Activated T-cell treated with anti-CD3 and anti-CD28 coated beads for 24 hours (primary cell): ENCODE results near the gene KCNH3.
A peak's percentile ranks its signal among the peaks of the same experiment; 100 is the strongest.
"Not testable (repeated sequence)": the region's sequence is repeated elsewhere in the genome, so short reads cannot be mapped to it uniquely, and the experiment has no call there.

ENCODE experiments used
- DNase-seq: peaks from one replicate; pipeline ENCODE4 v3.0.0-alpha.2; 2020; ENCODE audit warnings: low read depth

Gene KCNH3

GRCh38 chr12:49538510-49539403 is at the start of gene KCNH3:
Gene KCNH3 (plus strand): TSS chr12:49539030. CDS start chr12:49539417, 387 bp downstream.
- peak; percentile 77 for DNase-seq

- no peak for DNase-seq
These were observed 49.7 kb upstream of the KCNH3 start for GRCh38 chr12:49489154-49489553.

DNA sequence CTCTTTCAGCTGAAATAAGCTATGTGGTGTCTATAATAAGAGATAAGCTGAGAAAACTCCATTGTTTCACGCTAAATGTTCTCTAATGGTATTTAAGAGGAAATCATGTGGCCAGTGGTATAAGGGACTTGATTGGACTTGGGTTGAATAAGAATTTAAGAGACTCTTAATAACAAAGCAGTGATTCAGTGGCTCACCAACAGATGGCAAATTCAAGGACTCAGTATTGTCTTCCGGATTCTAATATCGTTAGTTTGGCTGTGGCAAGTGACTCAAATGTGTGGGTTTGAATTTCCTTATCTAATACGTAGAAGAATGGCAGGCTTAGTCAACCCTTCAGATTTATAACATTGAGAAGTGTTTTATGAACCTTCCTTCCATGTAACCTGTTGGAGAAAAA is 49.1 kb upstream of the KCNH3 start:
- no peak for DNase-seq

GRCh38 chr12:49491823-49492222 is 47.0 kb upstream of the KCNH3 start:
- no peak for DNase-seq

GRCh38 chr12:49493900-49494299 is 44.9 kb upstream of the KCNH3 start:
- no peak for DNase-seq

DNA sequence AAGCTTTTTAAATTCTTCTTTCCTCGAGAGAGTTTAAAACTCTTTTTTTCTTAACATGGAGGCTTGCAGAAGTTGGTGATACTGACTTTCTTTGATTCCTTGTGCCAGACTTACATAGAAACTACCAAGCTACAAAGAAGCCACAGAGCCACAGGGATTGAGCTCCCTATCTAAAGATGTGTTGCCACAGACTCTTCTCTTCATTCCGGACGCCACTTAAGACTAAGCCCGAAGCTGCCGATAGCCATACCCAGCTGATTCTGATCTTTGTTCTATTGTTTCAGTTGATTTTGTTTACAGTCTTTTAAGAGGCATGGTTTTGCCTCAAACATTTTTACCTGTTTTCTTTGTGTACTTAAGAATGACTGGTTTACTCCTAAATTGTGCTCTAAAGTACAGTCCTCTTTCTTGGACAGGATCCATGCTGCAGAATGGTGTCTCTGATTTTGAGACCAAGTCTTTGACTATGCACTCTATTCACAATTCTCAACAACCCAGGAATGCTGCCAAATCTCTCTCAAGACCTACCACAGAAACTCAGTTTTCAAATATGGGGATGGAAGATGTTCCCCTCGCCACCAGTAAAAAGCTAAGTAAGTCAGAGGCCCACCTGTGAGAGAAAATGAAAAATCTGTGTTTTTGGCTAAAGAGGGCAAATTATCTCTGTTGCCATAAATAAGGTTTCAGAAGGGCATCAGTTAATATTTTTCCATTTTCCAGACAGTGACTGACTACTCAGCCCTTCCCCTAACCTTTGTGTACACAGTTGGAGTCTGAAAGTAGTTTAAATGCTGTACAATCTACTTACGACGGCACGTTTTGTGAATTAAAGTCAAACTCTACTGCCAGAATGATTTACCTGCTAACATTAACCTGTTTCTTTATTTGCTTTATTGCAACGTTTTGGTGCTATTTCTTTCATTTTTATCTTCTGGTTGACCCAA is 42.1 kb upstream of the KCNH3 start:
- no peak for DNase-seq

DNA sequence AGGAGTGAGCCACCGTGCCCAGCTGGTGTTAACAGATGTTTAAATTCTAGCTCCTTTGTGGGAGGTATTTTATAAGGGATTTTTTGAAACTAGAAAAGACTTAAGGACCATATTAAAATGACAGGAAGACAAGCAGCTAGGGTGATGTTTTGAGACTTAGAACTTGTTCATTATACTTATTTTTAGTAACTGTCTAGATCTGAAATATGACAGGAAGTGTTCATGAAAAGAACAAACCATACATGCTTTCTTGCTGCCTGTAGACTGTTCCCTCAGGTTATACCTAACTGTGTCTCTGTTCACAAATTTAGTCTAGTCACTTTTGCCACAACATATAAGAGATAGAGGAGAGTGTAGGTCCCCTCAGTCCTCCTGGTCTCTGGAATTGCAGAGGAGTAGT is 36.9 kb upstream of the KCNH3 start:
- no peak for DNase-seq

DNA sequence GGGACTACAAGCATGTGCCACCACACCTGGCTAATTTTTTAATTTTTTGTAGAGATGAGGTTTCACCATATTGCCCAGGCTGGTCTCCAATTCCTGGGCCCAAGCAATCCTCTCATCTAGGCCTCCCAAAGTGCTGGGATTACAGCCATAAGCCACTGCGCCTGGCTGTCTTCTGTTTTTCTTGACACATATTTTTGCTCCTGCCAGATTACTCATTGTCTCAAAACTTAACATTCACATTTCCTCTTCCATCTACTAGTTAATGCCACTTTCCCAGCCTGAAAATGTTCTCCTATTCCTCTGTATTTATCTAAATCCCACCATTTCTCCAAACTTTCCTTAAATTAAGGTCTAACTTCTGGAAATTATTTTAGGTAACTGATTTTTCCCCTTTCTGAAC is 36.2 kb upstream of the KCNH3 start:
- no peak for DNase-seq

- DNase-seq = no peak
These were observed 35.1 kb upstream of the KCNH3 start for GRCh38 chr12:49503674-49504180.

DNA sequence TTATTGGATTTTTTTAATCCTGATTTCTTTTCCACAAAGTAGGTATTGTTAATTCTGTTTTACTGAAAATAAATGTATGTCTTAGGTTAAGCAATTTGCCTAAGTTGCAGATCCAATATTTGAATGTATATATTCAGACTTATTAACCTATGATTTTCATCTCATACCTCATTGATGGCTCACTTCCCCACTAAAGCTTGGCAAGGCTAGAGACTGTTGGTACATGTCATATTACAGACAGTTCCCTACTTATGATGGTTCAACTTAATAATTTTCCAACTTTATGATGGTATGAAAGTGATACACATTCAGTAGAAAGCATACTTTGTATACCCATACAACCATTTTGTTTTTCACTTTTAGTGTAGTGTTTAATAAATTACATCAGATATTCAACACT is 33.2 kb upstream of the KCNH3 start:
- DNase-seq = no peak

GRCh38 chr12:49507139-49507538 is 31.7 kb upstream of the KCNH3 start:
- DNase-seq = no peak

DNA sequence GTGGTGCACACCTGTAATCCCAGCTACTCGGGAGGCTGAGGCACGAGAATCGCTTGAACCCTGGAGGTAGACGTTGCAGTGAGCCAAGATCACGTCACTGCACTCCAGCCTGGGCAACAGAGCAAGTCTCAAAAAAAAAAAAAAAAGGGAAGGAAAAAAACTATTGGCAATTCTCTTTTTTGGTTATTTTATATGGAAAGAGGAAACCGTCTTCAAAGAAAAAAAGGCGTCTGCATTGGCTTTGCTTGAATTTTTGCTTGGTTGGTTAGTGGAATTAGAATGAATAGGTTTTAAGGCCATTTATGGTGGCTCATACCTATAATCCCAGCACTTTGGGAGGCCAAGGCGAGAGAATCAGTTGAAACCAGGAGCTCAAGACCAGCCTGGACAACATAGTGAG is 29.1 kb upstream of the KCNH3 start:
- DNase-seq = not testable (repeated sequence)

- no peak for DNase-seq
These were observed 27.4 kb upstream of the KCNH3 start for GRCh38 chr12:49511410-49511809.

GRCh38 chr12:49512546-49512945 is 26.3 kb upstream of the KCNH3 start:
- DNase-seq = no peak

GRCh38 chr12:49515266-49515665 is 23.6 kb upstream of the KCNH3 start:
- DNase-seq = no peak

- no peak for DNase-seq
These were observed 19.8 kb upstream of the KCNH3 start for GRCh38 chr12:49518914-49519573.

- DNase-seq = no peak
These were observed 19.3 kb upstream of the KCNH3 start for GRCh38 chr12:49519574-49519936.

DNA sequence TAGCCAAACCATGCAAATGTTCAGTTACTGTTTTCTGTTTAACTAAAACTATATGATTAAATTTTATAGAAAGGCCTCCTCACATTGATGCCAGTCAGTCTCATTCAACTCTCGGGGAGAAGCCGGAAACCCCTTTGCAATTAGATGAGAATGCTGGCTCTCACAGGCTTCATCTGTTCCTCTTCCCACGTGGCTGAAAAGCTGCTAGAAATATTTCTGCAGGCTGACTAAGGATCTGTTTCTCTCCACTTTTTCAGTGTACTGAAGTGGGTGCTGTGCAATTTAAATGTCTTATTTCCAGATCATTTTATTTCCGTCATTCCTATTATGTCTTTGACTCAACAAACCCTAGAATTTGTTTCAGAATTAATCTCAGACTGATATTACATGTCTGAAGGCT is 17.4 kb upstream of the KCNH3 start:
- DNase-seq = no peak

DNA sequence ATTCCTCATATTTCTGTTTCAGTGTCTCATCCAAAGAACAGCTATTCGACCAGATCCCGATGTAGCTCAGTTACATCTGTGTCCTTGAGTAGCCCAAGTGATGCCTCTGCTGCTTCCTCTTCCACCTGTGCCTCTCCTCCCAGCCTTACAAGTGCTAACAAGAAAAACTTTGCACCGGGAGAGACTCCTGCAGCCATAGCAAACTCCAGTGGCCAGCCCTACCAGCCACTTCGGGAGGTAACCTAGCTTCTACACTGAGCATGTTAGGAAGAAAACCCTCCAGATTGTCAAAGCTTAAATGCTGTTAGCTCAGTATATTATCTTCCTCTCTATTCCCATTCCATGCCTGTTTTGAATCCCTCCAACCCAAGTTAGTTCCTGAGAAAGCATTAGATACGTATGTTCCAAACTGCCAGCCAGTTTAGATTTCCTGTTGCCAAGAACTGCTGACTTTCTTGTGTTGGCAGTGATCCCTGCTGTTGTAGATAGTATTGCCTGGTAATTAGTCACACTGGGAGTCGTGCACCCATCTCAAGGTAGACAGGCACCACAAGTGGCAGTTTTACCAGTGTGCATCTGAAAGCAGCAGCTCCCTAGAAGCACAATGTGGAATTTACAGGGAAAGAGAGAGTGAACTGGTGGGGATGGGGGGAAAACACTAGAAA is 14.0 kb upstream of the KCNH3 start:
- DNase-seq = no peak

DNA sequence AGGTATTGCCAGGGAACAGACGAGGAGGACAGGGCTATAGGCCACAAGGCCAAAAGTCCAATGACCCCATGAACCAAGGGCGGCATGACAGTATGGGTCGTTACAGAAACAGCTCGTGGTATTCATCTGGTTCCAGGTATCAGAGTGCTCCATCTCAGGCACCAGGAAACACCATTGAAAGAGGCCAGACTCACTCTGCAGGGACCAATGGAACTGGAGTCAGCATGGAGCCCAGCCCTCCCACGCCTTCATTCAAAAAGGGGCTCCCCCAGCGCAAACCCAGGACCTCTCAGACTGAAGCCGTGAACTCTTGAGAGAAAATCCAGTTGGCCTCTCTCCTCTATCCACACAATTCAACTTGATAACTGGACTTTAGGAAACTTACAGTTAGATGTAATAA is 12.9 kb upstream of the KCNH3 start:
- DNase-seq = no peak

DNA sequence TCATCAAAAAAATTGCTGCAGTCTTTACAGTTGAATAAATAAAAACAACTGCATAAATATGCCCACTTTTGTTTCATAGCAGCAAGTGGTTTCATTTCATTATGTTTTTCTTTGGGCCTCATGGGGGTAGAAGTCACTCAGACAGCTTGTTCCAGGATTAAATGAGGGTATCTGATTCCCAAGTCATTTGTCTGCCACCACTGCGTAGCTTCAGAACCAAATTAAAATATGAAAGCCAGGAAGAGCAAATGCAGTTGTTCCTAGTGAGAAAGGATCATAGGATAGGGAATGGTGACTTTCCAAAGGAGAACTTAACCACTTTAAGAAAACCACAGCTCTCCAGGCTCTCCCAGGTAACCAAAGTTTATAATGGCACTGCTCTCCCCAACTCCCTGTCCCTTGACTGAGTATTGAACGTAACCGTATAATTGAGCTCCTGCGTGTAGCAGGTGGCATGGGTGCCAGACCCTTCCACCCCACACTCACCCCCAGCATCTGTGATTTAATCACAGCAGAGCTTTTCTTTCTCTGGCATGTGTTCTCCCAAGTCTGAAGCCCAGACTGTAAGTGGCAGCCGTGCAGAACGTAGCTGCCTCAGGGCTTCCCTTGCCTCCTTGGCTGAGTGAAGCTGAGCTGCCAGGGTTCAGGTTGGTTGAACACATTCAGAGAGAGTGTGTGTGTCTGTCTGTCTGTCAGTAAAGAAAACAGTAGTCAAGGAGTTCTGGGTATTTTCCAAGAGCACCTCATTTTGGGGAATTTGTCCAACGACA is 11.3 kb upstream of the KCNH3 start:
- no peak for DNase-seq
